Measurements from ENCODE around the gene BACH1.

Gene BACH1

GRCh38 chr21:29384683-29385359, 86.1 kb downstream of the BACH1 start:
- DNase-seq = no peak

GRCh38 chr21:29385934-29386520, 87.3 kb downstream of the BACH1 start:
- DNase-seq = no peak

- DNase-seq = no peak
Observed at GRCh38 chr21:29386803-29387202, 88.1 kb downstream of the BACH1 start.

GRCh38 chr21:29387598-29387997, 88.9 kb downstream of the BACH1 start:
- DNase-seq = no peak

- DNase-seq = no peak
Observed at GRCh38 chr21:29389136-29389535, 90.4 kb downstream of the BACH1 start.

GRCh38 chr21:29390778-29391177, 92.1 kb downstream of the BACH1 start:
- no peak for DNase-seq

- no peak for DNase-seq
Observed at GRCh38 chr21:29394051-29394450, 95.3 kb downstream of the BACH1 start.

All from HCEC 1CT (cell line).